Measurements from ENCODE around the gene FAM32A. TPM values are rescaled to one million over a fixed set of nuclear protein-coding genes. Genes with fewer than 3 reads are reported as not detected.
"Not testable (repeated sequence)": the region's sequence is repeated elsewhere in the genome, so short reads cannot be mapped to it uniquely, and the experiment has no call there.

Gene FAM32A
- polyA plus RNA-seq, 3 donors, result 92.2 to 245 (median 219) TPM

GRCh38 chr19:16175954-16176353, 9.3 kb upstream of the FAM32A start:
- Histone ChIP-seq H3K27ac (ENCODE audit: low read depth in 1 of 2, low read length in 2 of 2) (no peak overlapping the region), H3K4me2 (replicated peaks; ENCODE audit: extremely low read depth, low read length, poor library complexity, severe bottlenecking) (no peak overlapping the region), H3K9ac (ENCODE audit: insufficient read depth, low read length, poor library complexity, severe bottlenecking) (no peak overlapping the region), H3K9me3 (replicated peaks in 1 of 2; ENCODE audit: control insufficient read depth in 1 of 2, insufficient read depth in 1 of 2, low read length in 2 of 2) (peaks cover 0 to 10% of the 10 kb centered on the region in 2 donors), H2AFZ (ENCODE audit: insufficient read depth, low read depth, low read length, poor library complexity, severe bottlenecking) (no peak overlapping the region), H3K27me3 (ENCODE audit: control insufficient read depth in 2 of 2, insufficient read depth in 2 of 2, low read length in 2 of 2) (no peaks in the 10 kb centered on the region), H3K79me2 (ENCODE audit: insufficient read depth, low read length) (no peaks in the 10 kb centered on the region), H4K20me1 (ENCODE audit: insufficient read depth, low read length) (no peaks in the 10 kb centered on the region), H3K4me3 (replicated peaks in 1 of 3; ENCODE audit: low read depth in 2 of 3, low read length in 3 of 3) (no peak overlapping the region), H3K4me1 (ENCODE audit: control insufficient read depth in 1 of 2, insufficient read depth in 2 of 2, low read length in 2 of 2) (peaks cover 7 to 16% of the 10 kb centered on the region in 2 donors), H3K36me3 (replicated peaks in 1 of 2; ENCODE audit: control insufficient read depth in 1 of 2, insufficient read depth in 2 of 2, low read length in 2 of 2) (no peaks in the 10 kb centered on the region)
- no peak for TF ChIP-seq CTCF (IDR thresholded peaks at IDR 0.05)
- no CpG with 5 or more reads among the region's 2 CpGs for WGBS (ENCODE audit: insufficient coverage)
- Mint-ChIP-seq H3K9me3 (peaks cover 0 to 14% (median 9%) of the 10 kb centered on the region in 7 donors), H3K27me3 (ENCODE audit: low read depth in 3 of 3) (peaks cover 0 to 2% (median 2%) of the 10 kb centered on the region in 3 donors), H3K4me3 (no peak overlapping the region), H3K27ac (no peak overlapping the region), H3K4me1 (peaks cover 15% of the 10 kb centered on the region), H3K36me3 (no peaks in the 10 kb centered on the region)
- no peak for DNase-seq
- intact Hi-C loops (cut with micrococcal nuclease), result loop anchor here in 1 of 2 donors (5.0 kb wide), 1 partner anchor 39 kb away; no protein-coding TSS in a partner anchor

- not testable (repeated sequence) for H3K27me3 Mint-ChIP-seq (ENCODE audit: low read depth in 3 of 3); H3K27ac ChIP-seq (ENCODE audit: low read depth in 1 of 2, low read length in 2 of 2); DNase-seq; H3K4me1 Mint-ChIP-seq; H3K27me3 ChIP-seq (ENCODE audit: control insufficient read depth in 2 of 2, insufficient read depth in 2 of 2, low read length in 2 of 2); H4K20me1 ChIP-seq (ENCODE audit: insufficient read depth, low read length); H3K36me3 ChIP-seq (replicated peaks in 1 of 2; ENCODE audit: control insufficient read depth in 1 of 2, insufficient read depth in 2 of 2, low read length in 2 of 2); H3K4me3 ChIP-seq (replicated peaks in 1 of 3; ENCODE audit: low read depth in 2 of 3, low read length in 3 of 3); H3K4me3 Mint-ChIP-seq; H3K9ac ChIP-seq (ENCODE audit: insufficient read depth, low read length, poor library complexity, severe bottlenecking); H3K36me3 Mint-ChIP-seq; H3K4me2 ChIP-seq (replicated peaks; ENCODE audit: extremely low read depth, low read length, poor library complexity, severe bottlenecking); H3K79me2 ChIP-seq (ENCODE audit: insufficient read depth, low read length); H2AFZ ChIP-seq (ENCODE audit: insufficient read depth, low read depth, low read length, poor library complexity, severe bottlenecking)
- peaks cover 0 to 14% (median 10%) of the 10 kb centered on the region in 7 donors for H3K9me3 Mint-ChIP-seq
- no CpG with 5 or more reads among the region's 5 CpGs for WGBS (ENCODE audit: insufficient coverage)
- intact Hi-C loops (cut with micrococcal nuclease), result loop anchor here in 1 of 2 donors (5.0 kb wide), 1 partner anchor 42 kb away; no protein-coding TSS in a partner anchor
- H3K4me1 ChIP-seq (ENCODE audit: control insufficient read depth in 1 of 2, insufficient read depth in 2 of 2, low read length in 2 of 2), result peaks cover 3 to 17% of the 10 kb centered on the region in 2 donors
- H3K9me3 ChIP-seq (replicated peaks in 1 of 2; ENCODE audit: control insufficient read depth in 1 of 2, insufficient read depth in 1 of 2, low read length in 2 of 2), result peaks cover 0 to 10% of the 10 kb centered on the region in 2 donors
- H3K27ac Mint-ChIP-seq, result peak overlapping the region in 1 of 7 donors; percentile 73
Measured at GRCh38 chr19:16178866-16179265, 6.3 kb upstream of the FAM32A start.
